HEK293 (cell line): Measurements from ENCODE around the gene ZC3H11A.

Source experiments
- CTCF ChIA-PET: fragments of 350-600 bp; formaldehyde crosslinking; extraction: SDS; loops from one replicate; lab custom pipeline; 2021; ENCODE audit warnings: antibody characterized with exemption; lab: Yijun Ruan, JAX
- POLR2A ChIA-PET: fragments of 300-600 bp; formaldehyde crosslinking; extraction: SDS; loops from one replicate; lab custom pipeline; 2020; ENCODE audit warnings: antibody characterized with exemption, inconsistent platforms; lab: Yijun Ruan, JAX
- H3K27ac ChIP-seq: fragments of 200-500 bp; sonication (Bioruptor generic); 2 replicates; pipeline ENCODE4 v1.5.1; 2014; ENCODE audit warnings: low read depth, low read length, control low read depth, inconsistent platforms; ENCODE audit errors: extremely low read depth
- H3K36me3 ChIP-seq, 2 experiments: fragments of 200-500 bp in 1 of 2; sonication (Bioruptor generic) in 1 of 2; 1 replicate in 1 of 2; 2 replicates in 1 of 2; pipeline ENCODE4 v1.5.1; 2014 to 2017; ENCODE audit warnings: inconsistent platforms in 2 of 2, low read length in 2 of 2; ENCODE audit not compliant: control insufficient read depth in 2 of 2, insufficient read depth in 1 of 2
- H3K4me1 ChIP-seq: fragments of 200-500 bp; sonication (Bioruptor generic); 2 replicates; pipeline ENCODE4 v1.5.1; 2014; ENCODE audit warnings: mild to moderate bottlenecking, low read length, inconsistent platforms; ENCODE audit not compliant: control insufficient read depth, insufficient read depth
- H3K4me3 ChIP-seq: 2 replicates; pipeline ENCODE4 v1.5.1; 2011; ENCODE audit warnings: low read depth, mild to moderate bottlenecking, control low read depth, low read length, moderate library complexity
- H3K9me3 ChIP-seq: fragments of 200-500 bp; sonication (Bioruptor generic); 2 replicates; pipeline ENCODE4 v1.5.1; 2014; ENCODE audit warnings: low read depth, low read length, inconsistent platforms; ENCODE audit not compliant: control insufficient read depth, insufficient read depth
- HIC1 ChIP-seq: fragments of 450-650 bp; formaldehyde crosslinking; IDR thresholded peaks from 2 replicates; pipeline ENCODE4 v1.5.1; 2016; ENCODE audit warnings: missing biosample characterization, missing genetic modification characterization
- HOXC10 ChIP-seq: sonication (generic); formaldehyde crosslinking; IDR thresholded peaks from 2 replicates; pipeline ENCODE4 v1.8.1; 2023; ENCODE audit warnings: mild to moderate bottlenecking, missing genetic modification reagents
- KLF10 ChIP-seq: fragments of 450-650 bp; IDR thresholded peaks from 2 replicates; pipeline ENCODE4 v1.5.1; 2018; ENCODE audit warnings: missing biosample characterization, mild to moderate bottlenecking, missing genetic modification characterization
- ZBTB17 ChIP-seq: fragments of 450-650 bp; formaldehyde crosslinking; IDR thresholded peaks from 2 replicates; pipeline ENCODE4 v1.5.1; 2016; ENCODE audit warnings: missing biosample characterization, missing genetic modification characterization
- ZBTB44 ChIP-seq: fragments of 450-650 bp; IDR thresholded peaks from 2 replicates; pipeline ENCODE4 v1.5.1; 2018; ENCODE audit warnings: missing biosample characterization, mild to moderate bottlenecking, missing genetic modification characterization
- ZEB2 ChIP-seq: fragments of 450-650 bp; formaldehyde crosslinking; IDR thresholded peaks from 2 replicates; pipeline ENCODE4 v1.5.1; 2016; ENCODE audit warnings: missing biosample characterization, missing genetic modification characterization
- ZNF132 ChIP-seq: fragments of 450-650 bp; formaldehyde crosslinking; IDR thresholded peaks from 2 replicates; pipeline ENCODE4 v1.5.1; 2017; ENCODE audit warnings: missing biosample characterization, missing genetic modification characterization, borderline replicate concordance
- ZNF24 ChIP-seq: fragments of 450-650 bp; formaldehyde crosslinking; IDR thresholded peaks from 2 replicates; pipeline ENCODE4 v1.5.1; 2016; ENCODE audit warnings: missing biosample characterization, missing genetic modification characterization
- ZNF513 ChIP-seq: fragments of 450-650 bp; IDR thresholded peaks from 2 replicates; pipeline ENCODE4 v1.5.1; 2018; ENCODE audit warnings: missing biosample characterization, missing genetic modification characterization
- ZNF600 ChIP-seq: fragments of 450-650 bp; formaldehyde crosslinking; IDR thresholded peaks from 2 replicates; pipeline ENCODE4 v1.5.1; 2016; ENCODE audit warnings: missing biosample characterization, missing genetic modification characterization
- ZNF830 ChIP-seq: fragments of 450-650 bp; IDR thresholded peaks from 2 replicates; pipeline ENCODE4 v1.5.0; 2018; ENCODE audit warnings: missing biosample characterization, missing genetic modification characterization, low read depth, mild to moderate bottlenecking, moderate library complexity
- ZNF843 ChIP-seq: fragments of 450-650 bp; formaldehyde crosslinking; IDR thresholded peaks from 2 replicates; pipeline ENCODE4 v1.5.1; 2016; ENCODE audit warnings: missing biosample characterization, missing genetic modification characterization
- TF ChIP-seq, protein P1 (sequence below): fragments of 450-650 bp; formaldehyde crosslinking; conservative IDR thresholded peaks from 2 replicates; pipeline ENCODE4 v1.5.1; 2016; ENCODE audit warnings: low read depth, missing biosample characterization, missing genetic modification characterization
- TF ChIP-seq, protein P2 (sequence below): fragments of 450-650 bp; formaldehyde crosslinking; IDR thresholded peaks from 2 replicates; pipeline ENCODE4 v1.5.1; 2016; ENCODE audit warnings: missing biosample characterization, missing genetic modification characterization, low read depth

ZC3H11A gene

GRCh38 chr1:203778146-203778545 lies 17.3 kb upstream of the ZC3H11A start:
- ChIA-PET CTCF (interaction anchor here (0.6 kb wide), 1 partner anchor 242 kb away, joined by 4 read pairs; no protein-coding TSS in a partner anchor), POLR2A (no interaction called here)
- TF ChIP-seq HIC1 (tag by site-specific recombination), result no peak
- TF ChIP-seq ZNF600 (tag by site-specific recombination), result no peak
- no peak for TF ChIP-seq ZNF24 (tag by site-specific recombination)
- TF ChIP-seq ZBTB17 (tag by site-specific recombination), result no peak
- TF ChIP-seq HOXC10 (CRISPR knock-in tag), result no peak
- no peak for TF ChIP-seq ZNF830 (tag by site-specific recombination)
- TF ChIP-seq ZNF843 (tag by site-specific recombination), result no peak
- TF ChIP-seq ZNF513 (tag by site-specific recombination), result no peak
- TF ChIP-seq ZEB2 (tag by site-specific recombination), result no peak
- no peak for TF ChIP-seq ZNF132 (tag by site-specific recombination)
- H3K27ac ChIP-seq, result no peak overlapping the region
- H3K9me3 ChIP-seq, result no peaks in the 10 kb centered on the region
- H3K4me3 ChIP-seq, result no peak overlapping the region
- H3K36me3 ChIP-seq, result no peaks in the 10 kb centered on the region
- no peaks in the 10 kb centered on the region for H3K4me1 ChIP-seq

DNA sequence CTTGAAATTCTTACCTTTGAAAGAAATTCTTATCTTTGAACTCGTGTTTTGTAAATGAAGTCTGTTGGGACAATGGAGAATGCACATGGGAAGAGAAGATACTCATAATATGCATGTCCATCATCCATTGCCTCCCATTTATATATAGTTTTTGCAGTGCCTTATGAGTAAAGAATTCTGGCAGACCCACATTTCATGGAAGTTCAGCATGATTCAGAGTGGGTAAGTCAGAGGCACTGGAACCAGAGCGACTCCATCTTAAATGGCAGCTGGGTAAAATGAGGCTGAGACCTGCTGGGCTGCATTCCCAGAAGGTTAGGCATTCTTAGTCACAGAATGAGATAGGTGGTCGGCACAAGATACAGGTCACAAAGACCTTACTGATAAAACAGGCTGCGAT lies 16.6 kb upstream of the ZC3H11A start:
- TF ChIP-seq ZBTB44 (tag by site-specific recombination) (no peak), KLF10 (tag by site-specific recombination) (no peak)
- TF ChIP-seq, protein P1, sequence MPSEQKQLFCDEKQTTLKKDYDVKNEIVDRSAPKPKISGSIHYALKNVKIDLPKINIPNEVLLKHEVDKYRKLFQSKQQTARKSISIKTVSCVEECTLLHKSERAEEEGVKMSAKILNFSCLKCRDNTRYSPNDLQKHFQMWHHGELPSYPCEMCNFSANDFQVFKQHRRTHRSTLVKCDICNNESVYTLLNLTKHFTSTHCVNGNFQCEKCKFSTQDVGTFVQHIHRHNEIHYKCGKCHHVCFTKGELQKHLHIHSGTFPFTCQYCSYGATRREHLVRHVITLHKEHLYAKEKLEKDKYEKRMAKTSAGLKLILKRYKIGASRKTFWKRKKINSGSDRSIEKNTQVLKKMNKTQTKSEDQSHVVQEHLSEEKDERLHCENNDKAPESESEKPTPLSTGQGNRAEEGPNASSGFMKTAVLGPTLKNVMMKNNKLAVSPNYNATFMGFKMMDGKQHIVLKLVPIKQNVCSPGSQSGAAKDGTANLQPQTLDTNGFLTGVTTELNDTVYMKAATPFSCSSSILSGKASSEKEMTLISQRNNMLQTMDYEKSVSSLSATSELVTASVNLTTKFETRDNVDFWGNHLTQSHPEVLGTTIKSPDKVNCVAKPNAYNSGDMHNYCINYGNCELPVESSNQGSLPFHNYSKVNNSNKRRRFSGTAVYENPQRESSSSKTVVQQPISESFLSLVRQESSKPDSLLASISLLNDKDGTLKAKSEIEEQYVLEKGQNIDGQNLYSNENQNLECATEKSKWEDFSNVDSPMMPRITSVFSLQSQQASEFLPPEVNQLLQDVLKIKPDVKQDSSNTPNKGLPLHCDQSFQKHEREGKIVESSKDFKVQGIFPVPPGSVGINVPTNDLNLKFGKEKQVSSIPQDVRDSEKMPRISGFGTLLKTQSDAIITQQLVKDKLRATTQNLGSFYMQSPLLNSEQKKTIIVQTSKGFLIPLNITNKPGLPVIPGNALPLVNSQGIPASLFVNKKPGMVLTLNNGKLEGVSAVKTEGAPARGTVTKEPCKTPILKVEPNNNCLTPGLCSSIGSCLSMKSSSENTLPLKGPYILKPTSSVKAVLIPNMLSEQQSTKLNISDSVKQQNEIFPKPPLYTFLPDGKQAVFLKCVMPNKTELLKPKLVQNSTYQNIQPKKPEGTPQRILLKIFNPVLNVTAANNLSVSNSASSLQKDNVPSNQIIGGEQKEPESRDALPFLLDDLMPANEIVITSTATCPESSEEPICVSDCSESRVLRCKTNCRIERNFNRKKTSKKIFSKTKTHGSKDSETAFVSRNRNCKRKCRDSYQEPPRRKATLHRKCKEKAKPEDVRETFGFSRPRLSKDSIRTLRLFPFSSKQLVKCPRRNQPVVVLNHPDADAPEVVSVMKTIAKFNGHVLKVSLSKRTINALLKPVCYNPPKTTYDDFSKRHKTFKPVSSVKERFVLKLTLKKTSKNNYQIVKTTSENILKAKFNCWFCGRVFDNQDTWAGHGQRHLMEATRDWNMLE (tag by site-specific recombination), result no peak
- TF ChIP-seq, protein P2, sequence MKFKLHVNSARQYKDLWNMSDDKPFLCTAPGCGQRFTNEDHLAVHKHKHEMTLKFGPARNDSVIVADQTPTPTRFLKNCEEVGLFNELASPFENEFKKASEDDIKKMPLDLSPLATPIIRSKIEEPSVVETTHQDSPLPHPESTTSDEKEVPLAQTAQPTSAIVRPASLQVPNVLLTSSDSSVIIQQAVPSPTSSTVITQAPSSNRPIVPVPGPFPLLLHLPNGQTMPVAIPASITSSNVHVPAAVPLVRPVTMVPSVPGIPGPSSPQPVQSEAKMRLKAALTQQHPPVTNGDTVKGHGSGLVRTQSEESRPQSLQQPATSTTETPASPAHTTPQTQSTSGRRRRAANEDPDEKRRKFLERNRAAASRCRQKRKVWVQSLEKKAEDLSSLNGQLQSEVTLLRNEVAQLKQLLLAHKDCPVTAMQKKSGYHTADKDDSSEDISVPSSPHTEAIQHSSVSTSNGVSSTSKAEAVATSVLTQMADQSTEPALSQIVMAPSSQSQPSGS, result no peak
- ChIA-PET POLR2A (no interaction called here), CTCF (no interaction called here)

More for the DNA sequence above, 16.6 kb upstream of the ZC3H11A start:
- H3K27ac ChIP-seq, result no peak overlapping the region
- H3K36me3 ChIP-seq, result no peaks in the 10 kb centered on the region
- H3K4me3 ChIP-seq, result no peak overlapping the region
- H3K9me3 ChIP-seq, result no peaks in the 10 kb centered on the region
- no peaks in the 10 kb centered on the region for H3K4me1 ChIP-seq
